Fibroblast of skin of back (primary cell): ENCODE results near the gene LONP1.

Experiments used
- DNase-seq: peaks from one replicate; pipeline ENCODE4 v3.0.0-alpha.2; 2013

The LONP1 gene

DNA sequence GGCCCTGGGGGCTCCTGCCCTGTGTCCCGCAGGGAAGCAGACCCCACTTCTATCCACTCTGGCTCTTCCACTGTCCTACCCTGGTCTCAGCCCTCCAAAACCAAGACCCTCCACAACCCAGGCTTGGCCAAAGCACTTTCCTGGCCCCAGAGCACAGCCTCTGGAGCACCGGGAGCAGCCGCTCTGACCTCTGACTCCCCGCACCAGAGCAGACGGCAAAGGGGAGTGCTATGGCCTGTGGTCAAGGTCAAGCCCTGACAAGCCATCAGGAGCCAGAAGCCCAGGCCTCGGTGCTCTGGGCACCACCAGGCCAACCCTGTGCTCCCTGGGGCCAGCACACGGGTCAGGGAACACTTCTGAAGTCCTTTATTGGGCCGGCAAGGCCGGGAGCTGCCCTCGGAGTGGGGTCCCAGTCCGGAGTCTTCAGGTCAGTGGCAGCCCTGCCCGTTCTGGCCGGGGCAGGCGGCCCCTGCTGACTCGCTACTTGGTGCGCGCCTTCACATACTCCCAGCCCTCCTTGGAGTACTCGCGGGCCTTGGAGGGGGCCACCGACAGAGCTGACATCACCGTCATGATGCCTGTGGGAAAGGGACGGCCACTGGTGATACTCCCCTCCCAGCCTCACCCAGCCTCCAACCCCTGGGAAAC is 41.8 kb downstream of the LONP1 start:
- no peak for DNase-seq

DNA sequence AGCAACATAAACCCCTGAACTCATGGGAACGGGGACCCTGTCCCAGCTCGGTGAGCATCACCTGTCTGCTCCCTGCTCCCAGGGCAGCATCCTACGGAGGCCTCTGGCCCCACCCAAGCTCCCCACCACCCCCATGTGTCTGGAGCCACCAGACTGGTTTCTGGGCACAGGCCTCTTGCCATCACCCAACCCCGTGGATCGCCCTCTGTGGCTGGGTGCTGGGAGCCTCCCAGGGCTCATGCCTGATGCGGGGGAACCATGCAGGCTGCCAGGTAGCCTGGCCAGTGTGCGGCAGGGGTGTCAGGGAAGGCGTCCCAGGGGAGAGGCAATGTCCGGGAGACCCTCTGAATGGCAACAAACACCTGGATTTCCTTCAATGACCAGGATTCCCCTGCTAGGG is 42.4 kb downstream of the LONP1 start:
- no peak for DNase-seq

DNA sequence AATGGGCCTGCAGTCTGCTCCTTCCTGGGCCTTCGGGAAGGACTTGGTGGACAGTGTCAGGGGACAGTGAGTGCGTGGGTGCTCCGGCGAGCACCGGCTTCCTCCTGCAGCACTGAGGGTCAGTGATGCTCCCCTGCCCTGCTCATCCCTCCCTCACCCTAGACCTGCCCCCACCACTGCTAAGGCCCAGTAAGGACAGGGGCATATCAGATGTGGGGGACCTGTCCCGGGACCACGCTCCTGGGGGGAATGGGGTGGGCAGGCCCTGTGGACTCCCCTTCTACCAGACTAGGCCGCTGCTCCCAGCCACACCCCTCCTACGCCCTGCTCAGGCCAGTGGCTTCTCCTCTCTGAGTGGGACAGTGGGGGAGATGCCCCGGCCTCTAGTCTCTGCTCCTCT is 42.8 kb downstream of the LONP1 start:
- no peak for DNase-seq

DNA sequence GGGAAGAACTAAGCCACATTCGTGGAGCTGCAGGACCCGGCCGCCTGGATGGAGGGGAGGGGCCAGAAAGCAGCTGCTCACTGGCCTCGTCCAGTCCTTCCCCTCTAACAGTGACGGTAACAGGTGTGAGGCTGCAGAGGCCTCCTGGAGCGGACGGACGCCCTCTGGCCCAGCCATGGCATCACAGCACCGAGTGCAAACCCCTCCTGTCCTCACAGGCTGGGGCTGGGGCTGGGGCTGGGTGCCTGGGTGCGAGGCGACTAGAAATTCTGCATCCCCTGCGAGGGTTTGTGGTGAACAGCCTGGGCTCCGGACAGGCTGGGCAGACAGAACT is 43.2 kb downstream of the LONP1 start:
- DNase-seq = no peak

DNA sequence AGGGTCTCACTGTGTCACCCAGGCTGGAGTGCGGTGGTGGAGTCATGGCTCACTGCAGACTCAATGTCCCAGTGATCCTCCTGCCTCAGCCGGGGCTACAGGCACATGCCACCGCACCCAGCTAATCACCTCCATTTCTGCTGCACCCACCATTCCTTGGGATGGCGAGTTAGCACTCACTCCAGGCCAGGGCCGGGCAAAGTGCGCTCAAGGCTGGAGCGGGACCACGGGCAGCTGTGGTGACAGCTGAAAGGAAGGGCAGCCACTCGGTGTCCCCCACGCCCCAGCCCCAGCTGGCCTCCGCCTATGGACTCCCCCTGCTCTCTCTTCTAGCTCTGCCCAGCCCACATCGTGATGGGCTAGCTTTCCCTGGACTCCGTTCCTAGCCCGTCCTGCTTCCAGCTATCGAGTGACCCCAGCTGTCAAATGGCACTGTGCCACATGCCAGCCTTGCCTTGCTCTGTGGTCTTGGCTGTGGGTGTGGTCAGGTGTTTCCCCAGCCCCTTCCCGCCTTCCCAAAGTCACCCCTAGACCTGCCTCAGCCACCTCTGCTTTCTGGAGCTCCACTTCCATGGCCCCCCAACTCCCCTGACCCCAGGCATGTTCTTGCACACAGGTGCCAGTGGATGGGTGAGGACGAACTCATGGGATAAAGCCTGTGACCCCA is 43.7 kb downstream of the LONP1 start:
- no peak for DNase-seq

DNA sequence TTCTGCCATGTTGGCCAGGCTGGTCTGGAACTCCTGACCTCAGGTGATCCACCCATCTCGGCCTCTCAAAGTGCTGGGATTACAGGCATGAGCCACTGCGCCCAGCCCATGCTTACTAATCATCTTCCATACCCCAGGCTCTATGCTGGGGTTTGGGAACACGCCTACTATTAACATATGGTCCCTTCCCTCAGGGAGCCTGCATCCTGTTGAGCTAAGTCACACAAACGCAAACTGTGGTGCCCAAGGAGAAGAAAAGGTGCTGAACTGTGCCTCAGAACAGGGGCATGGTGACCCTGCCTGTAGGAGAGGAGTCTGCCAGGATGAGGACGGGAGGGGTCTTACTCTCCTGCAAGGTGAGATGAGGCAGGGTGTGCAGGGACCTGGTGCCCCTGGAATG is 45.2 kb downstream of the LONP1 start:
- no peak for DNase-seq

DNA sequence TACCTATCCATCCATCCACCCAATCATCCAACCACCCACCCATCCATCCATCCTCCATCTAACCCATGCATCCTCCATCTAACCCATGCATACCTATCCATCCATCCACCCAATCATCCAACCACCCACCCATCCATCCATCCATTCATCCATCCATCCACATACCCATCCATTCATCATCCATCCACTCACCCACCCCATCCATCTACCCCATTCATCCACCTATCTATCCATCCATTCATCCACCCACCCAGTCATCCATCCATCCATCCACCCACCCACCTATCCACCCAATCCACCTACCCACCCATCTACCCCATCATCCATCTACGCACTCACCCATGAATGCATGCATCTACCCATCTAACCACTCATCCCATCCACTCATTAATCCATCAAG is 46.2 kb downstream of the LONP1 start:
- no peak for DNase-seq

DNA sequence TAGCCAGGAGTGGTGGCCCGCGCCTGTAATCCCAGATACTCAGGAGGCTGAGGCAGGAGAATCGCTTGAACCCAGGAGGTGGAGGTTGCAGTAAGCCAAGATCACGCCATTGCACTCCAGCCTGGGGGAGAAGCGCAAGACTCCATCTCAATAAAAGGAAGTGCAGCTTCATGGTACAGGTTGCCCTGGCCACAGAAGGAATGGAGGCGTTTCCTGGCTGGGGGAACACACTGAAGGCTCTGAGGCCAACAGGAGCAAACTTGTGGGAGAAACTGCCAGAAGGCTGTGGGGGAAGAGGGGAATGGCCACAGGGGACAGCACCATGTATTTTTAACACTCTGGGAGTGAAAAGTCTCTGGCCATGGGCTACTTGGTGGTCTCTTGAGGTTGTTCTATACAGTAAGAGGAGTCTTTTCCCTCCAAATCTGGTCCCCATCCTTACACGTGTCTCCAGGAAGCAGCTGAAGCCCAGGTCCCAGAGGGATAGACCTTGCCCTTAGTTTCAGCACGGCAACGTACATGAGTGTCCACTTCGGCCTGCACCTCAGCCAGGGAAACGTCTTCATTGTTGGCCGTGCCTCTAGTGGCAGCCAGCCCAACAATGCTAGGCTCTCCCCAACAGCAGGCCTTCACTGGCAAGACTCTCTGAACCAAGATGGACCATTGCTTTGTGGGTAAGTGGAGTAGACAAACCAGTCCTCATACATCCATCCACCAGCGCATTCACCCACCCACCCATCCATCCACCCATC is 47.1 kb downstream of the LONP1 start:
- no peak for DNase-seq

DNA sequence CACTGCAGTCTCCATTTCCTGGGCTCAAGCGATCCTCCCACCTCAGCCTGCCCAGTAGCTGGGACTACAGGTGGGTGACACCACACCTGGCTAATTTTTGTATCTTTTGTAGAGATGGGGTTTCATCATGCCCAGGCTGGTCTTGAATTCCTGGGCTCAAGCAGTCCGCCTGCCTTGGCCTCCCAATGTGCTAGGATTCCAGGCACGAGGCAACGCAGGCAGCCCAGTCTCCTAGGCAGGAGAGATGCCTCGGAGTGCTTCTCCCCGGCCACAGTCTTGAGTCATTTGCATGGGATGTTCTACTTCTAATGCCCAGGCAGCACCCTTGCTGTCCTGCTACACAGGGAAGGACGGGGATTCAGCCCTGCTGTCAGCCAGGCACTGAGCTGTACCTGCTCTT is 48.3 kb downstream of the LONP1 start:
- no peak for DNase-seq

DNA sequence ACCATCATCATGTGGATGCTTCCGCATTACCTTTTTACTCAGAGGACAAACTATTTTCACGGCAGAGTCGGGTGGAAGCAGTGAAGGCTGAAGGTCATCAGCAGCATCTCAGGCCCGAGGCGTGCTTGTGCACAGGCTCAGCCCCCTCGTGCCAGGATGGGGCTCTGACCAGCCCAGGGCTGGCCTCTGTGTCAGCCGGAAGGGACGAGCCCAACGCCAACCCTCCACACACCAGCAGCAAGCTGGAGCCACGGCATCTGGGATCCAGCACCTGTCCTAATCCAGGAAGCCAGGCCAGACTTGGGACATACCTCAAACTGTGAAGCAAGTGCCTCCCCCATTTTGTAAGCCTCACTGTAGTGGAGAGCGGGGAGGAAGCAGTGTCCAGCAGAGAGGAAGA is 50.7 kb downstream of the LONP1 start:
- DNase-seq = no peak

DNA sequence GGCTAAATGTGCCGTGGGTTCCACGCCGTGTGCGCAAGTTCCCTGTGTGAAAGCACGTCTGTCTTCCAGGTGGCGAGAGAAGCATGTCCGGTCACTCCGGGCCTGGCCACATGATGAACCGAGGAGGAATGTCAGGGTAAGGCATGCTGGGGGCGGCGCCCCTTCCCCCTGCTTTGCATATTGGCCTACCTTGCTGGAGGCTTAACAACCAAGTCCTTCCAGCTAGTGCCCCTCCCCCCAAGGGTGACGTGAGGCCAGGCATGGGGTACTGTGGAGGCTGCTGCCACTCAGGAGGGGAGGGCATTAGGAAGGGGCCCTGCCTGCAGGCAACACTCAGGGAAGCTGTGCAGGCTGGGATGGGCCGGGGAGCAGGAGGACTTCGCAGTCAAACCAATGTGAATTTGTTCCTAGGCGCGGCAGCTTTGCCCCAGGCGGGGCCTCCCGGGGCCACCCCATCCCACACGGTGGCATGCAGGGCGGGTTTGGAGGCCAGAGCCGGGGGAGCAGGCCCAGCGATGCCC is 52.1 kb downstream of the LONP1 start:
- DNase-seq = no peak

DNA sequence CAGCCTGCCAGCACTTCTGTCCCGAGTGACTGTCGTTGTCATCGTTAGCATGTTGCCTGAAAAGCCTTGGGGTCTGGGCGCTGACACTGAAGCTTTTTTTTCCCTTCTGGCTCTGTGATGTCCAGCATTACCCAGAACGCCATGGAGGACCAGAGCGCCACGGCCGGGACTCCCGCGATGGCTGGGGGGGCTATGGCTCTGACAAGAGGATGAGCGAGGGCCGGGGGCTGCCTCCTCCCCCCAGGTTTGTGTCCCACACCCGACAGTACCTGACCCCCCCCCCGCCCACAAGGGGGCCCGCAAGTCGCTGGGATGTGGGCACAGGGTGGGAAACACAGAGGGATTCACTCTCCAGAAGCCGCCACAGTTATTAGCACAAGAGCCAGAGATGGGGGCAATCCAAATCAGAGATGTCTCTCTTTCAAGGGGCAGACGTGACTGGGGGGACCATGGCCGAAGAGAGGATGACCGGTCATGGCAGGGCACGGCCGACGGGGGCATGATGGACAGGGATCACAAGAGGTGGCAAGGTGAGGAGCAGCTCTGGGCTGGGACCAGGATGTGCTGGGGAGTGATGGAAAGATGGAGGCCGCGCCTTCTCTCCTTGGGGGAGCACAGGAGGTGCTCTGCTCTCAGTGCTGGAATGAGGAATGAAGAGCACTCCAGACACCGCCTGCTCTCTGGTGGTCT is 52.9 kb downstream of the LONP1 start:
- DNase-seq = no peak

DNA sequence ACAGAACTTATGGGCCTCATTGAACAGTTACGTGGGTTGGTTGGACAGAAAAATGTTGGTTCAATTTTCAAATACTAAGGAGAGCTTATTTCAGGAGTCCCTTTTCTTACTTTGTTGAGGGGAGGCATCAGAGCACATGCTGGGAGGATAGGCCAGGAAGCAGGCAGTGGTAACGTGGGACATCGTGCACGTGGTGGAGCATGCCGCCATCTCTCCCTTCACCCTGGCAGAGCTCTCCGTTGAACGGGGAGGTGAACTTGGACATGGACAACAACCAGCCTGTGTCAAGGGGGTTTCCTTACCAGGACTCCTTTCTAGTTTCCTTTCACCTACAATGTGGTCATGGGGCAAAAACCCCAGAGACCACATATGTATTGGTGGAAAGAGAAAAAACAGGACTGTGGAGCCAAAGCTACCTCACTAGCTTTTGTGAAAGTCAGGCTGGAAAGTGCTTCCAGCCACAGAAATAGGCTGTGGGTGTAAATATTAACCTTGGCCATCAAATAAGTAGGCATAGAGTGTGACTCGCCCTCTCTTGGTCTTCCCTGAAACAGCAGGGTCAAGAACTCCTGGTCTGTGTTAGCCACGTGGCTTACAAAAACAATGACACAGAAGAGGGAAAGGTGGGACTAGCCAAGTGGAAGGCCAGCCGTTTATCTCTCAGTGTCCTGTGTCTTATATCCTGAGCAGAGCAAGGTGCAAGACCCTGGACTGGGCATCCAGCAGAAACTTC is 54.0 kb downstream of the LONP1 start:
- DNase-seq = peak; percentile 63

DNA sequence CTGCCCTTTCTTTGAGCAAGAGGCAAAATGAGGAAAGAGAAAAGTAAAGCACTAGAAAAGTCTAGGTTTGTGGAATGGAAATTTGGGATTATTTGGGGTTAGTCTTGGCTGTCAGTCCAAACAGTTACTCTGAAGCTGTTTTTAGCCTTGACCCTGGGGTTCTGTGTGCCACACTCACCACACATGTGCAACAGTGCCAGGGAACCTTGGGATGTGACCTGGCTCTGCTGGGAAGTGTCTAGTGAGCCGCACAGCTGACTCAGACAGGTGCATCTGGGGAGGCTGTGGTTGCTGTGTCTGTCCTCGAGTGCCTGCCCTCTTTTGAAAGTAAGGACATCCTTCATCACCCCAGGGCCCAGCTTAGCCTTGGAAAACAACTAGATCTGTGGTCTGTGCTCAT is 55.4 kb downstream of the LONP1 start:
- no peak for DNase-seq

DNA sequence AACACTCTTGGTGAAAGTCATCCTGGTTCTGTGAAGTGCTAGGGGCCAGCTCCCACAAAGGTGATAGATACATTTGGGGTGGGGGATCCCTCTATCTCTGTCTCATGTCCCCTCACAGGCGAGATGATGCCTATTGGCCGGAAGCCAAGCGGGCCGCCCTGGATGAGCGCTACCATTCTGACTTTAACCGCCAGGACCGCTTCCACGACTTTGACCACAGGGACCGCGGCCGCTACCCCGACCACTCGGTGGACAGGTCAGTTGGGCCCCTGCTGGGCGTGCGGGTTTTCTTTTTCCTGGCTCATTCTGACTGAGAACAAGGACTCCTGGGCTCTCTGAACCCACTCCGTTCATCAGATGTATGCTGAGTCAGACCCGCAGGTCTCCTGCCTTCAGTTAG is 56.0 kb downstream of the LONP1 start:
- no peak for DNase-seq

DNA sequence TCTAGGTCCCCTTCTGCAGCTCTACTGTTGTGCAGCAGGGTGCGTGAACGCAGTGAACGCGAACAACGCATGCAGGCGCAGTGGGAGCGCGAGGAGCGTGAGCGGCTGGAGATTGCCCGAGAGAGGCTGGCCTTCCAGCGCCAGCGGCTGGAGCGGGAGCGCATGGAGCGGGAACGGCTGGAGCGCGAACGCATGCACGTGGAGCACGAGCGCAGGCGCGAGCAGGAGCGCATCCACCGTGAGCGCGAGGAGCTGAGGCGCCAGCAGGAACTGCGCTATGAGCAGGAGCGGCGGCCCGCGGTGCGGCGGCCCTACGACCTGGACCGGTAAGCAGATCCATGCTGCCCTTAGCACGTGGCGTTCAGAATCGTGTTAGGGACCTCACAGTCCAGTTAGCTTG is 58.5 kb downstream of the LONP1 start:
- no peak for DNase-seq

DNA sequence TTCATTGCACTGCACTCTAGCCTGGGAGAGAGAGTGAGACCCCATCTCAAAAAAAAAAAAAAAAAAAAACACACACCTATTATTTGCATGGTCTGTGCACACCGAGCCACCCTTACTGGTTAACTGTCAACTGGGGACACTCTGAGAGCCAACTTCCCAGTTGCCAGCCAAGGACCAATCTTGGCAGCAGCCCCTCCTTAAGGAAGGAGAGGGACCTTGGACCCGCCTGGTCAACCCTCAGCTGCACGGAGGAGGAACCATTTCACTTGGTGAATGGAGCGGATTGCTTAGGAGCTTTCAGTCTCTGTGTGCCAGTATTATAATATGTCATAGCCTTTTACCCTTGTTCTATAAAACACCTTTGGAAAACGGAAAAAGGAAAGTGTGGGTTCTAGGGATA is 64.5 kb downstream of the LONP1 start:
- DNase-seq = no peak

DNA sequence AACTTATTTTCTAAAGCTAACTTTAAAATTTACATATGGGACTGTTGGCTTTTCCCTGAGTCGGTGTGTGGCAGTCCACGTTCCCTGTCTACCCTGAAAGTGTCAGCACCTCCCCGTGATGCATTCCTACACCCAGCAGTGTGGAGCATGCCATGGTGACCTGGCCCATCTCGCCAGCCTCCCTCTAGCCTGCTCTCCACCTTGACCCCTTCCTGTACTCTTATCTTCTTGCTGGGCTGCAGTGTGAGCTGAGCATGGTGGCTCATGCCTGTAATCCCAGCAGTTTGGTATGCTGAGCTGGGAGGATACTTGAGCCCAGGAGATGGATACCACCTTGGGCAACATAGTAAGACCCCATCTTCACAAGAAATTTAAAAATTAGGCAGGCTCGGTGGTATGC is 65.0 kb downstream of the LONP1 start:
- DNase-seq = no peak

DNA sequence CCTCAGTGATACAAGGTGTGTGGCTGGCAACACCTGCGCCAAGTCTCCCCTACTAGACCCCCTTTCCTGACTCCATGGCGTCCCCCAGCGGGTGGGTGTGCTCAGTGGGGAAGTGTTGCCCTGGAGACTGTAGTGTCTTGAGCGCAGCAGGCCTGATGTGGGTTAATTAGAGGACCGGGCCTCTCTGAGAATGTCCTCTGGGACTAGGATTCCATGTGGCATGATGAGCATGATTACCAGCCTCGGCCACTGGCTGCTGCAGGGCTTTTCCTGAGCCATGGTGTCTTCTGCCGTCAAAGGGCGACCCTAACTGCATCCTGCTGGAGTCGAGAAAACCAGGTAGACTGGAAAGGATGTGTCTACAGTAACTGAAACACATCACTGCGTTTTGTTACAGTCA is 67.7 kb downstream of the LONP1 start:
- no peak for DNase-seq

DNA sequence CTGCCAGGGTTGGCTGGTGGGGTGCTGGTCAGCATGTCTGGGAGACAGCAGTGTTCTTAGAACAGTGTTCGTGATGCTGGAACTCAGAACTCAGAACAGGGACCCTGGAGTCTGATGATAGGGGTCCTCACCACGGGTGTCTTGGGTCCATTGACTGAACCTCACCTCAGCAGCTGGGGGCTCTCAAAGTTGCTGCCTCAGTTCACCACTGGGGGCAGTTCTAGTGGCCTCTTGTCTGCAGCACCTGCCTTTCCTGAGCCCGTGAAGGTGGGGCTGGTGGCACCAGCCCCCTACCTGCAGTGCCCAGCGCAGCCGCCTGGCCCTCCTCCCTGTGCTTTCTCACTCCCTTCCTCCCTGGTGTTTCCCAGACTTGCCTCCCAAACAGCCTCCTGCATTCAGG is 68.6 kb downstream of the LONP1 start:
- no peak for DNase-seq

DNA sequence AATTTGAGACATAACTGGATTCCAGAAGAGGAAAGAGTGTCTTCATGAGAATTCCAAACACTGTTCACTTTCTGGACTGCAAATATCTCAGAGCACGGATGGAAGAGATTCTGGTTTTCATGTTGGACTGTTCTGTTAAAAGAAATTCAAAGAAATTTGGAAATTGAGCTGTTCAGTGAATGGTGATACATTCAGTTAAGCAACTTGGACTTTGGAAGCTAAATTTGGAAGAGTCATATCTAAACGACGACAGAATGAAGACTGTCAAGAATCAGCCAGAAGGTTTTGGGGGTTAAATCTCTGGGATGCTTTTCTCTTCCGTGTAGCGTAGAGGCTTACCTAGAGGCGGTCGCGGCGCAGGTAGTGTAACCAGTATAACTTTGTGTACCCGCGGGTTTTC is 71.5 kb downstream of the LONP1 start:
- no peak for DNase-seq

DNA sequence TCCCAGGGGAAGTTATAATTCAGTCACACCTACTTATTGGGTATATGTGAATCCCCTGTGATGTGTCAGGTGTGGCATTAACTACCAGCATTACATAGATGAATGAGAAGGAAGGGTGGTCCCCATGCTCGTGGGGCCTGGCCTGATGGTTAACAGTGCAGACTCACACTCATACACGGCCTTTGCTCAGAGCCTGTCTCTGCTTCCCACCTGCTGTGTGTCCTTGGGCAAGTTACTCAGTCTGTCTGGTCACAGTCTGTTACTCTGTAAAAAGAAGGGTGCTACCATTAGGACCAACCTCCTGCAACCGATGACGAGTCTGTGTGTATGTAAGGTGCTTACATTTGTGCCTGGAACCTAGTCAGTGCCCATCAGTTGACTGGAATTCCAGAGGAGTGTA is 73.2 kb downstream of the LONP1 start:
- DNase-seq = no peak

DNA sequence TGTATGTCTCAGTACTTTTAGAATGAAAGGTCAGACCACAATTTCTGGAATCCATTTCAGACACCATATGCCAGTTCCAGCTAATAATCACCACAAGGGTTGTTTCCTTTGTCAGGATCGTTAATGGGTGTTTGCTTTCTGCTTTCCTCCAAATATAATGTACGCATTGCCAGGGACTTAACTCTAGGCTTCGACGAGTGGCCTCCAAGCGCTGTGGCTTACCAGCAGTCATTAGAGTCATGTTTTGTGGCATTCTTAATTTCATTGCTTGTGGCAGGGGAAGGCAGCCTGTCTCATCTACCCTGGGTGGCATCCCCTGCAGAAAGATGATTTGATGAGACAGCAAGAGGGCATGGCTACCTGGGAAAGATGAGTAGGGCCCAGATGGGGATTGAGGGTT is 74.5 kb downstream of the LONP1 start:
- no peak for DNase-seq
